Measurements from ENCODE around the gene WDR35. TPM values are rescaled to one million over a fixed set of nuclear protein-coding genes. Genes with fewer than 3 reads are reported as not detected.

Gene WDR35
- total and polyA plus RNA-seq, 2 of the 4 experiments (the other 2 are of a cell fraction), result 3.4 to 8.1 TPM

- Histone ChIP-seq H3K36me3 (ENCODE audit: control insufficient read depth, insufficient read depth, low read length) (peaks cover 8% of the 10 kb centered on the region), H2BK20ac (ENCODE audit: low read depth, low read length) (no peak overlapping the region), H3K79me1 (ENCODE audit: low read depth in 1 of 2, low read length in 2 of 2) (peaks cover 3 to 13% of the 10 kb centered on the region in 2 experiments; a peak in 3 of 4 replicates), H3K9me3 (ENCODE audit: control insufficient read depth, insufficient read depth, low read length) (no peaks in the 10 kb centered on the region), H2AFZ (replicated peaks; ENCODE audit: low read length, poor library complexity) (no peak overlapping the region), H3K9ac (ENCODE audit: low read depth, low read length) (no peak overlapping the region), H3K4ac (ENCODE audit: low read depth, low read length) (no peak overlapping the region), H3K23ac (ENCODE audit: low read depth, low read length) (no peak overlapping the region), H2BK15ac (ENCODE audit: low read depth, low read length) (no peak overlapping the region), H4K5ac (ENCODE audit: low read depth, low read length) (no peak overlapping the region), H3K4me2 (ENCODE audit: low read depth, low read length) (no peak overlapping the region), H3K14ac (replicated peaks; ENCODE audit: low read depth, low read length) (no peak overlapping the region), H2AK9ac (replicated peaks; ENCODE audit: low read depth, low read length, poor library complexity) (no peak overlapping the region), H4K91ac (ENCODE audit: insufficient read depth, low read depth, low read length) (no peak overlapping the region), H3K18ac (ENCODE audit: low read depth, low read length) (no peak overlapping the region), H4K8ac (ENCODE audit: low read depth in 2 of 2, low read length in 2 of 2) (no peak overlapping the region), H3K27ac (ENCODE audit: insufficient read depth, low read length) (no peak overlapping the region), H4K20me1 (ENCODE audit: insufficient read depth, low read length) (no peaks in the 10 kb centered on the region), H2AK5ac (ENCODE audit: low read depth, low read length) (no peak overlapping the region), H3K4me3 (ENCODE audit: insufficient read depth, low read depth, low read length) (no peak overlapping the region), H3K4me1 (ENCODE audit: control insufficient read depth, insufficient read depth, low read length) (no peaks in the 10 kb centered on the region), H2BK5ac (ENCODE audit: low read depth, low read length, poor library complexity, severe bottlenecking) (no peak overlapping the region), H3K9me1 (ENCODE audit: insufficient read depth, low read length) (no peaks in the 10 kb centered on the region), H2BK120ac (ENCODE audit: low read depth, low read length) (no peak overlapping the region), H3K27me3 (ENCODE audit: control insufficient read depth, insufficient read depth, low read length) (no peaks in the 10 kb centered on the region), H3K56ac (ENCODE audit: extremely low read depth, insufficient read depth, low read length) (no peak overlapping the region)
- intact Hi-C loops (cut with micrococcal nuclease) (no loop called here), dilution Hi-C loops (cut with HindIII; ENCODE audit: low sequenced_read_pairs, unreplicated experiment) (no loop called here), in situ Hi-C loops (cut with MboI; ENCODE audit: low sequenced_read_pairs) (no loop called here)
- ATAC-seq (ENCODE audit: low read depth) (peak; percentile 53), DNase-seq (peak; percentile 30)
- WGBS, 2 experiments (ENCODE audit: extremely low coverage in 2 of 2, insufficient read length in 1 of 2), result no CpG with 5 or more reads among the region's 1 CpG
- POLR2A ChIA-PET (ENCODE audit: unreplicated experiment), result no interaction called here
- TF ChIP-seq RCOR1 (IDR thresholded peaks at IDR 0.05; ENCODE audit: insufficient replicate concordance, low read length), result no peak
- TF ChIP-seq FOS (IDR thresholded peaks at IDR 0.05; ENCODE audit: low read depth, low read length), result peak; percentile 52; the same call in 1 of the 2 replicates
- BruUV-seq (replicated peaks), result no TSS peak
- CTCF ChIA-PET, result interaction anchor here (1.1 kb wide), 1 partner anchor 27 kb away, joined by 3 read pairs; no protein-coding TSS in a partner anchor
Measured at GRCh38 chr2:19982268-19982667, 7.6 kb downstream of the WDR35 start.
